Measurements from ENCODE around the gene MYO5C.

Gene MYO5C

GRCh38 chr15:52213206-52213605 is 82.4 kb downstream of the MYO5C start:
- DNase-seq = no peak

- DNase-seq = peak; percentile 17 to 72 (median 58)
Observed at GRCh38 chr15:52208306-52208946, 87.2 kb downstream of the MYO5C start.

- no peak for DNase-seq
Observed at GRCh38 chr15:52207191-52207590, 88.4 kb downstream of the MYO5C start.

GRCh38 chr15:52206446-52206845 is 89.2 kb downstream of the MYO5C start:
- no peak for DNase-seq

GRCh38 chr15:52204657-52205056 is 90.9 kb downstream of the MYO5C start:
- DNase-seq = no peak

- no peak for DNase-seq
Observed at GRCh38 chr15:52200831-52201365, 94.7 kb downstream of the MYO5C start.

- no peak for DNase-seq
Observed at GRCh38 chr15:52199271-52199670, 96.3 kb downstream of the MYO5C start.

GRCh38 chr15:52196891-52197290 is 98.7 kb downstream of the MYO5C start:
- no peak for DNase-seq

GRCh38 chr15:52193791-52194190 is 101.8 kb downstream of the MYO5C start:
- DNase-seq = no peak

- DNase-seq = no peak
Observed at GRCh38 chr15:52193321-52193720, 102.3 kb downstream of the MYO5C start.

- DNase-seq = no peak
Observed at GRCh38 chr15:52191207-52191606, 104.4 kb downstream of the MYO5C start, which contains the start of gene GNB5. Gene GNB5, minus strand, starts transcription at chr15:52191392. Its CDS starts 6,716 bp downstream, at chr15:52184676.

- DNase-seq = no peak
Observed at GRCh38 chr15:52186651-52187486, 108.7 kb downstream of the MYO5C start.

GRCh38 chr15:52185151-52185561 is 110.4 kb downstream of the MYO5C start:
- no peak for DNase-seq

- no peak for DNase-seq
Observed at GRCh38 chr15:52184721-52185120, 110.9 kb downstream of the MYO5C start.

- no peak for DNase-seq
Observed at GRCh38 chr15:52183562-52184173, 111.9 kb downstream of the MYO5C start.

GRCh38 chr15:52181938-52182780 is 113.4 kb downstream of the MYO5C start:
- no peak for DNase-seq

GRCh38 chr15:52180851-52181450 is 114.7 kb downstream of the MYO5C start:
- DNase-seq = no peak

GRCh38 chr15:52180196-52180835 is 115.3 kb downstream of the MYO5C start:
- peak; percentile 31 to 55 (median 42) for DNase-seq

- peak; percentile 73 to 91 (median 83) for DNase-seq
Observed at GRCh38 chr15:52179278-52180195, 116.1 kb downstream of the MYO5C start.

- no peak for DNase-seq
Observed at GRCh38 chr15:52178765-52179164, 116.8 kb downstream of the MYO5C start.

All from T-helper 1 cell (primary cell).